IgD-negative memory B cell (primary cell): ENCODE data around the gene SMIM9. TPM values are rescaled to one million over a fixed set of nuclear protein-coding genes. Genes with fewer than 3 reads are reported as not detected.
"Not testable (repeated sequence)": the region's sequence is repeated elsewhere in the genome, so short reads cannot be mapped to it uniquely, and the experiment has no call there.

Experiments
- H3K27ac Mint-ChIP-seq, 3 donors: one replicate each; pipeline ENCODE4 v1.8.0; 2020 to 2022; ENCODE audit warnings: mild to moderate bottlenecking in 3 of 3, mixed read lengths in 3 of 3, moderate library complexity in 1 of 3
- H3K27me3 Mint-ChIP-seq: one replicate; pipeline ENCODE4 v1.8.0; 2021; ENCODE audit warnings: mixed read lengths
- H3K36me3 Mint-ChIP-seq: one replicate; pipeline ENCODE4 v1.8.0; 2020; ENCODE audit warnings: mild to moderate bottlenecking, mixed read lengths
- H3K4me1 Mint-ChIP-seq, 3 donors: one replicate each; pipeline ENCODE4 v1.8.0; 2020 to 2022; ENCODE audit warnings: mixed read lengths in 3 of 3, mild to moderate bottlenecking in 1 of 3
- H3K4me3 Mint-ChIP-seq, 4 donors: one replicate each; pipeline ENCODE4 v1.8.0; 2020 to 2022; ENCODE audit warnings: mild to moderate bottlenecking in 4 of 4, mixed read lengths in 4 of 4, moderate library complexity in 3 of 4
- H3K9me3 Mint-ChIP-seq, 3 donors: one replicate each; pipeline ENCODE4 v1.8.0; 2020 to 2021; ENCODE audit warnings: mixed read lengths in 3 of 3, mild to moderate bottlenecking in 1 of 3
- polyA plus RNA-seq: library from polyadenylated mRNA; unstranded; fragments of 300-500 nt; fragmentation: Illumina TruSeq; gene quantifications from one replicate; pipeline ENCODE4 v1.2.3, GENCODE V29; 2021

The SMIM9 gene
- polyA plus RNA-seq, 1 donor from 2014 or later = not detected

DNA sequence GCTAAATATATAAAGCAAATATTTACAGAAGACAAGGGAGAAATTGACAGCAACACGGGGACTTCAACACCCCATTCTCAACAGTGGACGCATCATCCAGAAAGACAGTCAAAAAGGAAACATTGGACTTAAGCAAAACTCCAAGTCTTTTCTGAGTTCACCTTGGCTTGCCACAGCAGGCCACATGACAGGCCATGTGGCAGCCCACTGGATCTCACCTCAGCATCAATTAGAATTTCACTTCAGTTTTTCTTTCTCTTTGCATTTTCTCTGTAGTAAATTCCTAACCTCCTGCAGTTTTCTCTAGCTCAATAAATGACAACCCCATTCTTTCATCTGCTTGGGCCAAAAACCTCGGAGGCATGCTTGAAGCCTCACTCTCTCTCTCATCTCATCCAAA lies 12.4 kb downstream of the SMIM9 start:
- Mint-ChIP-seq H3K27ac (no peak overlapping the region), H3K4me3 (peak overlapping the region in 1 of 4 donors; percentile 2), H3K4me1 (peaks cover 15 to 29% (median 20%) of the 10 kb centered on the region in 3 donors), H3K9me3 (peaks cover 0 to 2% (median 0%) of the 10 kb centered on the region in 3 donors), H3K27me3 (no peaks in the 10 kb centered on the region), H3K36me3 (no peaks in the 10 kb centered on the region)

DNA sequence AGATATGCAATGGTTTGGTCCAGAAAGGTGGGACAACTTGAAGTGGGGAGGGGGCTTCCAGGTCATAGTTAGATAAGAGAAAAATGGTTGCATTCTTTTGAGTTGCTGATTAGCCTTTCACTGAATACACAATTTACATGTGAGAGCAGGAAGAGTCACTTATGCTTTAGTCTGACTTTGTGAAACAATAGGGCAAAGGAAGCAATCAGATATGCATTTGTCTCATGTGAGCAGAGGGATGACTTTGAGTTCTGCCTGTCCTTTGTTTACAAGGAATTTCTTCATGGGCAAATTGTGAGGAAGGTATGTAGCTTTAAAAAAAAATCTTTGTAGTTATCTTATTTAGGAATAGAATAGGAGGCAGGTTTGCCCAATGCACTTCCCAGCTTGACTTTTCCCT lies 12.9 kb downstream of the SMIM9 start:
- Mint-ChIP-seq H3K9me3 (peaks cover 0 to 2% (median 0%) of the 10 kb centered on the region in 3 donors), H3K4me1 (peaks cover 15 to 27% (median 19%) of the 10 kb centered on the region in 3 donors), H3K4me3 (no peak overlapping the region), H3K27me3 (no peaks in the 10 kb centered on the region), H3K27ac (no peak overlapping the region), H3K36me3 (no peaks in the 10 kb centered on the region)

DNA sequence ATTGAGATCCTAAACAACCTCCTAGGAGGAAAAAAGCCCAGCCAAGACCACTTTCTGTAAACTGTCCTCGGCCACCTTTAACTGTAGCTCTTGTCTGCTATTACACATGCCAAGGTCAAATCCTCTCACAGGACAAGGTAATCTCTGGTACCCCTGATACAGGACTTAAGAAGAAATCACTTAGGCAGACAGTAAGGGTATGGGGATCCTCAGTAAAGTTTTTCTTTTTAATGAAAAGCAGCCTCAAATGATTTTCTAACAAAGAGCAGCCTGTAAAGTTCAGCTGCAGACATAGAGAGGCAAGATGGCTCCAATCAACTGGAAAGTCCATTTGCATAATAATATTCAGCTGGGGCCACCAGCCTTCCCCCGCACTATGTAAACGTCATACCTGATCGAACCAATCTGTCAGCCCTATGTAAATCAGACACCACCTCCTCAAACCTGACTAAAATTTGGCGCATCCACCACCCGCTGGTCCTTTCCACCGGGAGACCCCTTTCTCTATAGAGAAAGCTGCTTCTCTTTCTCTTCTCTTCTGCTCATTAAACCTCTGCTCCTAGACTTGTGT lies 14.6 kb downstream of the SMIM9 start:
- H3K36me3 Mint-ChIP-seq = no peaks in the 10 kb centered on the region
- H3K9me3 Mint-ChIP-seq = peaks cover 0 to 2% (median 0%) of the 10 kb centered on the region in 3 donors
- H3K27ac Mint-ChIP-seq = peak overlapping the region; percentile 32 to 84 (median 82)
- H3K27me3 Mint-ChIP-seq = no peaks in the 10 kb centered on the region
- H3K4me3 Mint-ChIP-seq = peak overlapping the region; percentile 32 to 92 (median 73)
- H3K4me1 Mint-ChIP-seq = peaks cover 15 to 21% (median 16%) of the 10 kb centered on the region in 3 donors

DNA sequence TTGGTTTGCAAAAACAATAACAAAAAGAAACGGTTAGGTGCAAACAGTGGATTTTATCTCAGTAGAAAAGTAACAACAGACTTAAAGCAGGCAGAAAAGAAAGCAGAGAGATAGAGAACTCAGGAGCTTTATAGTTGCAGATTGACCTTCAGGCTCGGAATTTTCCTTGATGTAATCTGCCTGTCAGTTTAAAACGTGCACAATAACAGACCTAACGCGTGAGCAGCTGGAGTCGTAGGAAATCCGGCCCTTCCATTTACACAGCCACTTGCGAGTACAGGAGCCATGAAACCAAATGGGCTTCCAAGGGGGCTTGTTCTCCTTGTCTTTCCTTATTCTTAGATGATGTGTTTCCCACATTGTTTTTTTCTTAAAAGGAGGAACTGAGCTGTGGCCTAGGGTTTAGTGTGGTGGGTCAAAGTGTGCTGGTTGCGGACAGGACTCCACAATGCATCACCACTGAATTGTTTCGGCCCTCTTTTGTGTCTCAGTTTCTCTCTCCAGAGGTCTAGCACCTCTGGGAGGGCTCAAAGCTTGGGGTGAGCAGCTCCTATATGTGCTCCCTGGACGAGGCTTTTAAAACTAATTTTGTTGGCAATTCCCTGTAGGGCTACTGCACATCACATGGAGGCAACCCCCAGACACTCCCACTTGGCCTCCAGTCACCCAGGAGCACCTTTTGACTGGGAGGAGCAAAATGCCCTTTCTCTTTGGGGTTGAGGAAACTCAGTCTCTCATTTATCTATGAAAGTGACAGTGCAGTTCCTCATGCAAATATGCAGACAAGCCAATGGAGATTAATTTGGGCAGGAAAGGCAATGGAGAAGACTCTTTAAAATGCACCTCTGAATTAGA lies 15.3 kb downstream of the SMIM9 start:
- H3K4me1 Mint-ChIP-seq = peaks cover 15 to 21% (median 16%) of the 10 kb centered on the region in 3 donors
- no peaks in the 10 kb centered on the region for H3K9me3 Mint-ChIP-seq
- H3K4me3 Mint-ChIP-seq = peak overlapping the region; percentile 32 to 92 (median 73)
- no peaks in the 10 kb centered on the region for H3K27me3 Mint-ChIP-seq
- H3K27ac Mint-ChIP-seq = peak overlapping the region; percentile 32 to 84 (median 82)
- no peaks in the 10 kb centered on the region for H3K36me3 Mint-ChIP-seq

- peaks cover 12 to 16% (median 13%) of the 10 kb centered on the region in 3 donors for H3K4me1 Mint-ChIP-seq
- not testable (repeated sequence) for H3K9me3 Mint-ChIP-seq, H3K27me3 Mint-ChIP-seq, H3K36me3 Mint-ChIP-seq, H3K27ac Mint-ChIP-seq, H3K4me3 Mint-ChIP-seq
These were observed 17.3 kb downstream of the SMIM9 start for GRCh38 chrX:154817048-154817618.

DNA sequence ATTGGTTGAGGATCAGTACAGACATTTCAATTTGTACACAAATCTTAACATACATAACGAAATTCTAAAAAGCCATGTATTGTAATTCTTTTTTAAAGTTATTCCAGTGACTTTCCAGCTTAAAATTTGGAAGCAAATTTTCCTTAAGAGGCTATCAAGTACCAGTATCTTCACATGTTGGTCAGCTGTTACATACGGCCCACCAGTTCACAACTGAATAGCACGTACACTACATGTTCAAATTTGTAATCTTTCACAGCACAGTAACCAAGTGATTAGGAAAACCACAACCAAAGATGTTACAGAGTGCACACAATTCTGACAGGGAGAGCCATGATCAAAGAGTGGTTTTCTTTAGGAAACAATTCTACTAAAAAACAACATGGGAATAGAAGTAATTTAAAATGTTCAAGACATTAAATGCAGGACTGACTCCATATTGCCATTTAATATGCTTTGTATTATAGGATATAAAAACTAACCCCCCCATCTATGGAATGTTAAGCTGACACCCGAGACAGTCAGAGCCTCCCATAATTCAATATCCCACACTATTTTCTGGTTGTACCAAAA lies 18.1 kb downstream of the SMIM9 start:
- not testable (repeated sequence) for H3K4me3 Mint-ChIP-seq, H3K9me3 Mint-ChIP-seq, H3K27ac Mint-ChIP-seq, H3K36me3 Mint-ChIP-seq, H3K27me3 Mint-ChIP-seq
- H3K4me1 Mint-ChIP-seq = peaks cover 12 to 16% (median 13%) of the 10 kb centered on the region in 3 donors

GRCh38 chrX:154815274-154815818 lies 19.1 kb downstream of the SMIM9 start:
- Mint-ChIP-seq H3K4me3 (no peak overlapping the region), H3K36me3 (no peaks in the 10 kb centered on the region), H3K4me1 (peaks cover 8 to 16% (median 11%) of the 10 kb centered on the region in 3 donors), H3K27ac (no peak overlapping the region), H3K27me3 (no peaks in the 10 kb centered on the region), H3K9me3 (no peaks in the 10 kb centered on the region)

- H3K36me3 Mint-ChIP-seq = no peaks in the 10 kb centered on the region
- H3K4me3 Mint-ChIP-seq = no peak overlapping the region
- peaks cover 0 to 1% (median 1%) of the 10 kb centered on the region in 3 donors for H3K4me1 Mint-ChIP-seq
- no peaks in the 10 kb centered on the region for H3K9me3 Mint-ChIP-seq
- H3K27me3 Mint-ChIP-seq = no peaks in the 10 kb centered on the region
- no peak overlapping the region for H3K27ac Mint-ChIP-seq
These were observed 20.7 kb downstream of the SMIM9 start for GRCh38 chrX:154813801-154814200.

GRCh38 chrX:154812341-154813101 lies 21.9 kb downstream of the SMIM9 start:
- no peak overlapping the region for H3K27ac Mint-ChIP-seq
- no peaks in the 10 kb centered on the region for H3K9me3 Mint-ChIP-seq
- H3K4me3 Mint-ChIP-seq = no peak overlapping the region
- H3K4me1 Mint-ChIP-seq = no peaks in the 10 kb centered on the region
- no peaks in the 10 kb centered on the region for H3K27me3 Mint-ChIP-seq
- no peaks in the 10 kb centered on the region for H3K36me3 Mint-ChIP-seq

DNA sequence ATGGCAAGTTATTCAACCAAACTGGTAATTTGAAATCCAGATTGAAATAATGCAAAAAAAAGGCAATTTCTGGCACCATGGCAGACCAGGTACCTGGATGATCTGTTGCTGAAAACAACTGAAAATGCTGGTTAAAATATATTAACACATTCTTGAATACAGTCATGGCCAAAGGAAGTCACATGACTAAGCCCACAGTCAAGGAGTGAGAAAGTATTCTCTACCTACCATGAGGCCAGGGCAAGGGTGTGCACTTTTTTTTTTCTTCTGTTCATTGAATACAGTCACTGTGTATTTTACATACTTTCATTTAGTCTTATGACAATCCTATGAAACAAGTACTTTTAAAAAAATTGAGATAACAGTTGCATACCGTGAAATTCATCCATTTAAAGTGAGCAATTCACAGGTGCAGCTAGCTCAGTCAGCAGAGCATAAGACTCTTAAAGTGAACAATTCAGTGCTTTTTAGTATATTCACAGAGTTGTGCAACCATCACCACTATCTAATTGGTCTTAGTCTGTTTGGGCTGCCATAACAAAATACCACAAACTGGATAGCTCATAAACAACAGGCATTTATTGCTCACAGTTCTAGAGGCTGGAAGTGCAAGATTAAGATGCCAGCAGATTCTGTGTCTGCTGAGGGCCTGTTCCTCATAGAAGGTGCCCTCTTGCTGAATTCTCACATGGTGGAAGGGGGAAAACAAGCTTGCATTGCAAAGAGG lies 24.4 kb downstream of the SMIM9 start:
- Mint-ChIP-seq H3K4me3 (no peak overlapping the region), H3K27ac (no peak overlapping the region), H3K9me3 (peaks cover 0 to 5% (median 2%) of the 10 kb centered on the region in 3 donors), H3K4me1 (peaks cover 0 to 1% (median 0%) of the 10 kb centered on the region in 3 donors), H3K36me3 (no peaks in the 10 kb centered on the region), H3K27me3 (peaks cover 3% of the 10 kb centered on the region)

DNA sequence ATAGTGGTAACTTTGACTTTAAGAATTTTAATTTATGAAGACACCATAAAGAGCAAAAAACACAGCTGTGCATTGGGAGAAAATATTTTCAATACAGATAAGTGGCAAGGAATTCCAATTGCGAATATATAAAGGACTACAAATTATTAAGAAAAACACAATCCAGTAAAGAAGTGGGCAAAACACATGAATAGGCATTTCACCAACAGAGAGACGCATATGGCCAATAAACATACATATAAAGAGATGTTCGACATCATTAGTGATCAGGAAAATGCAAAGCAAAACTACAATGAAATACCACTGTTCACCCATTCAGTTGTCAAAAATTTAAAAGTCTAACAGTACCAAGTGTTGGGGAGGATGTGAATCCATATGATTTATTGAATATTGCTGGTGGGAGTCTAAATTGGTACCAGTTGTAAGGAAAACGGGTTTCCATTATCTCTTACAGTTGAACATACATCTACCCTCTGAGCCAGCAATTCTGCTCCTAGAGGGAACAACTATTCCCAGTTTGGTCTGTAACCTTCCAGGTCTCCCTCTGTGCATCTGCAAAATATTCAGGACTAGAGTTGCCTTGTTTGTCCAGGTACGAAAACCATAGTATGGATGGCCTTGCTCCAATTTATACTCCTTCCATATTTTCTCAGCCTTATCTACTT lies 27.5 kb downstream of the SMIM9 start:
- Mint-ChIP-seq H3K27ac (no peak overlapping the region), H3K4me1 (peaks cover 0 to 6% (median 4%) of the 10 kb centered on the region in 3 donors), H3K9me3 (peaks cover 0 to 5% (median 2%) of the 10 kb centered on the region in 3 donors), H3K4me3 (no peak overlapping the region), H3K27me3 (peaks cover 3% of the 10 kb centered on the region), H3K36me3 (no peaks in the 10 kb centered on the region)

- Mint-ChIP-seq H3K27me3 (peaks cover 3% of the 10 kb centered on the region), H3K4me3 (peak overlapping the region; percentile 62 to 91 (median 86)), H3K27ac (no peak overlapping the region), H3K4me1 (peaks cover 0 to 8% (median 6%) of the 10 kb centered on the region in 3 donors), H3K36me3 (no peaks in the 10 kb centered on the region), H3K9me3 (peaks cover 0 to 5% (median 2%) of the 10 kb centered on the region in 3 donors)
These were observed 28.8 kb downstream of the SMIM9 start for GRCh38 chrX:154805696-154806091.

GRCh38 chrX:154804957-154805695 lies 29.3 kb downstream of the SMIM9 start, which contains the start of gene MPP1:
TSS of gene MPP1 (minus strand) at chrX:154805485. CDS start at chrX:154805373, 112 bp downstream.
- Mint-ChIP-seq H3K4me1 (peaks cover 0 to 8% (median 8%) of the 10 kb centered on the region in 3 donors), H3K27me3 (peaks cover 3% of the 10 kb centered on the region), H3K4me3 (peak within 1 kb of the TSS; percentile 62 to 91 (median 86)), H3K27ac (peak within 1 kb of the TSS in 1 of 3 donors; percentile 76), H3K36me3 (no peaks in the 10 kb centered on the region), H3K9me3 (peaks cover 0 to 5% (median 2%) of the 10 kb centered on the region in 3 donors)
